Mucosa of rectum (tissue), 2 donors: Measurements from ENCODE around the gene BLM.

ENCODE experiments used
- H3K27ac ChIP-seq, 2 donors: one replicate each; pipeline ENCODE4 v1.7.0; 2013; ENCODE audit warnings: inconsistent platforms in 2 of 2, low read depth in 2 of 2, low read length in 2 of 2
- H3K27me3 ChIP-seq, 2 donors: one replicate each; pipeline ENCODE4 v1.7.0; 2013; ENCODE audit warnings: low read length in 2 of 2; ENCODE audit not compliant: control insufficient read depth in 2 of 2, insufficient read depth in 2 of 2
- H3K36me3 ChIP-seq, 2 donors: one replicate each; pipeline ENCODE4 v1.7.0; 2013; ENCODE audit warnings: low read length in 2 of 2; ENCODE audit not compliant: control insufficient read depth in 2 of 2, insufficient read depth in 2 of 2
- H3K4me1 ChIP-seq, 2 donors: one replicate each; pipeline ENCODE4 v1.7.0; 2013; ENCODE audit warnings: low read length in 2 of 2, mild to moderate bottlenecking in 1 of 2; ENCODE audit not compliant: control insufficient read depth in 2 of 2, insufficient read depth in 2 of 2
- H3K4me3 ChIP-seq, 2 donors: one replicate each; pipeline ENCODE4 v1.7.0; 2013; ENCODE audit warnings: low read length in 2 of 2
- H3K9ac ChIP-seq, 2 donors: one replicate each; pipeline ENCODE4 v1.7.0; 2013; ENCODE audit warnings: low read length in 2 of 2, low read depth in 1 of 2, mild to moderate bottlenecking in 1 of 2
- H3K9me3 ChIP-seq, 2 donors: one replicate each; pipeline ENCODE4 v1.7.0; 2013; ENCODE audit warnings: low read length in 2 of 2; ENCODE audit not compliant: control insufficient read depth in 2 of 2
- donor health status: healthy.
- donor health status: Normal muscosa, but diverticular disease.

BLM gene

GRCh38 chr15:90706394-90707327 is 10.5 kb upstream of the BLM start:
- Histone ChIP-seq H3K27ac (no peak overlapping the region), H3K4me1 (no peaks in the 10 kb centered on the region), H3K9me3 (no peaks in the 10 kb centered on the region), H3K36me3 (no peaks in the 10 kb centered on the region), H3K4me3 (no peak overlapping the region), H3K9ac (no peak overlapping the region), H3K27me3 (no peaks in the 10 kb centered on the region)

DNA sequence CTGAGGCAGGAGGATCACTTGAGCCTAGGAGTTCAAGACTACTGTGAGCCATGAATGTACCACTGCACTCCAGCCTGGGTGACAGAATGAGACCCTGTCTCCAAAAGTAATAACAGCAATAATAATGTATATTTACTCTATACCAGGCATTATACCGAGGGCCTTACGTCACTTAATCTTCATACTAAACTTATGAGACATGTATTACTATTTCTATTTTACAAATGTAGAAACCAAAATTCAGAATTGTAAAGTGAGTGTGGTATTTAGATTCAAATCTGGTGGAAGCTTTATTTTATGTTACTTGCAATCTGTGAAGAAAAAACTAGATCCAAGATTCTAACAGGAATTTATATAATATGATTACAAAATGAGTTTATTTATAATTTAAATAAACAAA is 9.7 kb upstream of the BLM start:
- Histone ChIP-seq H3K9ac (no peak overlapping the region), H3K9me3 (no peaks in the 10 kb centered on the region), H3K36me3 (no peaks in the 10 kb centered on the region), H3K4me1 (no peaks in the 10 kb centered on the region), H3K27me3 (no peaks in the 10 kb centered on the region), H3K4me3 (no peak overlapping the region), H3K27ac (no peak overlapping the region)

DNA sequence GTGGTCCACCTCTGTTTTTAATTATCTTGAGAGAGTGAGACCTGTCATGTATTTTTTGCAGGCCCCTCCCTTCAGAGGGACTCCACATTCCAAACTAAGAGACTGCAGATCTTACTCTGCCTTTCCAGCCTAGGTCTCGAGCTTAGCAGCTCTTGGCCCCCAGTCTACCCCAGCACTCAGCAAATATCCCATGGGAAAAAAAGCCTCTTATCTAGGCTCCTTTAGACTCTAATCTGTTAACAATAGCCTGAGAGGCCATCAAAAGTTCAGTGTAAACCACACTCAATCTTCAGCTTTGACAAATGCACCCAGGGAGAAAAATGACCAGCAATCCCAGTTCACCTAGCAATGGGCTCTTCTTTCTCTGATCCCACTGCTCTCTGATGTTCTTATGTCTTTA is 8.6 kb upstream of the BLM start:
- Histone ChIP-seq H3K27ac (no peak overlapping the region), H3K9ac (no peak overlapping the region), H3K9me3 (no peaks in the 10 kb centered on the region), H3K36me3 (no peaks in the 10 kb centered on the region), H3K27me3 (no peaks in the 10 kb centered on the region), H3K4me3 (no peak overlapping the region), H3K4me1 (no peaks in the 10 kb centered on the region)

DNA sequence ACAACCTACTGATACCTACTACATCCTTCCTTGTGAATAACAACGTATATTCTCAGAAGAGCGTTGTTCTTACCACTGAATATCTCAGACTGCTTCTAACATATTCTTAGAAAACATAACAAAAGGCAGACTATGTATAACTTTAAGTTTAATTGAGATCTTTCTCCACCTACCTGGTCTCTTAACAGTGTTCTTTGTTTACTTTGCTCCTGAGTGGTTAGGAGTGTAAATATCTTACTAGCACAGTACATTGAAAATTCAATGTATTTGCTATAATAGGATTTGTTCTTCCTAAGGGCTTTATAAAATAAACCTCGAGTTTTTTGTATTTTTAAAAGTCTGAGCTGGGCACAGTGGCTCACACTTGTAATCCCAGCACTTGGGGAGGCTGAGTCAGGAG is 7.9 kb upstream of the BLM start:
- Histone ChIP-seq H3K27me3 (no peaks in the 10 kb centered on the region), H3K9ac (no peak overlapping the region), H3K4me3 (no peak overlapping the region), H3K9me3 (no peaks in the 10 kb centered on the region), H3K36me3 (no peaks in the 10 kb centered on the region), H3K4me1 (no peaks in the 10 kb centered on the region), H3K27ac (no peak overlapping the region)

GRCh38 chr15:90710436-90711027 is 6.6 kb upstream of the BLM start:
- Histone ChIP-seq H3K9me3 (no peaks in the 10 kb centered on the region), H3K27me3 (no peaks in the 10 kb centered on the region), H3K27ac (no peak overlapping the region), H3K9ac (no peak overlapping the region), H3K4me1 (no peaks in the 10 kb centered on the region), H3K4me3 (no peak overlapping the region), H3K36me3 (no peaks in the 10 kb centered on the region)

- Histone ChIP-seq H3K9me3 (no peaks in the 10 kb centered on the region), H3K4me1 (peaks cover 0 to 3% of the 10 kb centered on the region in 2 donors), H3K27ac (no peak overlapping the region), H3K9ac (no peak overlapping the region), H3K4me3 (no peak overlapping the region), H3K27me3 (no peaks in the 10 kb centered on the region), H3K36me3 (no peaks in the 10 kb centered on the region)
Observed at GRCh38 chr15:90711418-90711824, 5.7 kb upstream of the BLM start.

GRCh38 chr15:90711842-90712241 is 5.3 kb upstream of the BLM start:
- Histone ChIP-seq H3K27ac (no peak overlapping the region), H3K9ac (no peak overlapping the region), H3K4me3 (no peak overlapping the region), H3K9me3 (no peaks in the 10 kb centered on the region), H3K27me3 (no peaks in the 10 kb centered on the region), H3K36me3 (no peaks in the 10 kb centered on the region), H3K4me1 (peaks cover 0 to 3% of the 10 kb centered on the region in 2 donors)

DNA sequence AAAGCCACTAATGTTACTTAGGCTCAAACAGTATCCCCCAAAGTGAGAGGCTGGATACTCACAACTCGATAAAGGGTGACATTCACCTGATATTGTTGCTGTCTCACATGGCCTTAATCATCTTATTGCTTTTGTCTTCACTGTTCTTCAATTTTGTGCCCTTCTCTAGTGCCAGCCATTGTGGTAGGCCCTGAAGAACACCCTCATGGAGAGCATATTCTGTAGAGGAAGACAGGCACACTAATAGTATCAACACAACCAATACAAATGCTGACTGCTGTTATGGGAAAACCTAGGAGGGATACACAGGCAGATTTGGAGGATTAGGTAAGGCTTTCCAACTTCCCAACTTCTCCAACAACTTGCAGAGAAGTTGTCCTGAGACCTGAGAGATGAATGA is 4.1 kb upstream of the BLM start:
- Histone ChIP-seq H3K36me3 (no peaks in the 10 kb centered on the region), H3K4me3 (no peak overlapping the region), H3K4me1 (peaks cover 7 to 12% of the 10 kb centered on the region in 2 donors)

DNA sequence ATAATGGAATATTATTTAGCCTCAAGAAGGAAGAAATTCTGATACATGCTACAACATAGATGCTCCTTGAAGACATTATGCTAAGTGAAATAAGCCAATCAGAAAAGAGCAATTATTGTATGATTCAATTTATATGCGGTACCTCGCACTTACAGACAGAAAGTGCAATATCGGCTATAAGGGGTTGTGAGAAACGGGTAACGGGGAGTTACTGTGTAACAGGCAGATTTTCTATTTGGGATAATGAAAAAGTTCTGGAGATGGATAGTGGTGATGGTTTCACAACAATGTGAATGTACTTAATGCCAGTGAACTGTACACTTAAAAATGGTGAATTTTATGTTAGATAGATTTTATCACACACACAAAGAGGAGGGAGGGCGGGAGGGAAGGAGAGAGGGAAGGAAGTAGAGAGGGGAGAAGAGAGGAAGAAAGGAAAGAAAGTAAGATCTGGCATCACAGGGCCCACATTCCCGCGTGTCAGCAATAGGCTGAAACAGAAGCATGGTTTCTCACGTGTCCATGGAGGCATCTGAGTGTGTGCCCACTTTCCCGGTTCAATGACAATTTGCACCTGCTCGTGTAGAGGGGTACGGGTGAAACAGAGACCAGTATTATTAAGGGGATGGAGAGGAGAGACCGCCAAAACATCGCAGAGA is 700 bp upstream of the BLM start:
- peak overlapping the region; percentile 85 to 95 for H3K9ac ChIP-seq
- H3K4me1 ChIP-seq: peaks cover 7 to 13% of the 10 kb centered on the region in 2 donors
- peak overlapping the region; percentile 93 to 96 for H3K27ac ChIP-seq
- H3K36me3 ChIP-seq: no peaks in the 10 kb centered on the region
- H3K27me3 ChIP-seq: no peaks in the 10 kb centered on the region
- H3K4me3 ChIP-seq: peak overlapping the region; percentile 86 to 99
- no peaks in the 10 kb centered on the region for H3K9me3 ChIP-seq

More for the DNA sequence above, 4.1 kb upstream of the BLM start:
- no peak overlapping the region for H3K27ac ChIP-seq
- no peaks in the 10 kb centered on the region for H3K9me3 ChIP-seq
- H3K27me3 ChIP-seq: no peaks in the 10 kb centered on the region
- H3K9ac ChIP-seq: no peak overlapping the region

- Histone ChIP-seq H3K36me3 (no peaks in the 10 kb centered on the region), H3K4me3 (peak overlapping the region in 1 of 2 donors; percentile 99), H3K27me3 (no peaks in the 10 kb centered on the region), H3K27ac (no peak overlapping the region), H3K9me3 (no peaks in the 10 kb centered on the region), H3K9ac (no peak overlapping the region), H3K4me1 (peaks cover 7 to 13% of the 10 kb centered on the region in 2 donors)
Observed at GRCh38 chr15:90718232-90718631, 1.1 kb downstream of the BLM start.
